ENCODE measurements around the gene OR51E2. TPM values are rescaled to one million over a fixed set of nuclear protein-coding genes. Genes with fewer than 3 reads are reported as not detected.

Gene OR51E2
- total and polyA plus RNA-seq, 2 experiments from 2014 or later: 0.30 to 0.57 TPM

DNA sequence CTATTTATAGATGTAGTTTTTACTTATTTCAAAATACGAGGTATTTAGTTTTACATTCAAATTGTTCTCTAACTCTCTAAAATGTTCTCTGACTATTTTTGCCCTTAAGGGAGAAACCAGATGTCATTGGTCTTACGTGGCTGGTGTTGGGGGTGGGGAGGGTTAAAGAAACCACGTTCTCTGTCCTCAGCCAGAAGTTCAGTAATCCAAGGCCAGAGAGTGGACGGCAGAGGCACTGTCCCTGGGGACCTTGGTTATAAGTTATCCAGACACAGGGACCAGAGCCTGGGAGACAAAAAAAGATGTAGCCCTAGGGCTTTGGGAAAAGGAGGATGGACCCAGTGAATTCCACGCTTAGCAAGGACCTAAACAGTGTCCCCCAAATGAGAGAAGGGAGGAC, 54.6 kb downstream of the OR51E2 start:
- no peaks in the 10 kb centered on the region for H4K20me1 ChIP-seq (ENCODE audit: insufficient read depth, poor library complexity, severe bottlenecking)
- H3K79me2 ChIP-seq: no peaks in the 10 kb centered on the region
- 52% methylated on average over 5 of the region's 5 CpGs for WGBS (ENCODE audit: low lambda C conversion rate, missing lambda C conversion rate)

DNA sequence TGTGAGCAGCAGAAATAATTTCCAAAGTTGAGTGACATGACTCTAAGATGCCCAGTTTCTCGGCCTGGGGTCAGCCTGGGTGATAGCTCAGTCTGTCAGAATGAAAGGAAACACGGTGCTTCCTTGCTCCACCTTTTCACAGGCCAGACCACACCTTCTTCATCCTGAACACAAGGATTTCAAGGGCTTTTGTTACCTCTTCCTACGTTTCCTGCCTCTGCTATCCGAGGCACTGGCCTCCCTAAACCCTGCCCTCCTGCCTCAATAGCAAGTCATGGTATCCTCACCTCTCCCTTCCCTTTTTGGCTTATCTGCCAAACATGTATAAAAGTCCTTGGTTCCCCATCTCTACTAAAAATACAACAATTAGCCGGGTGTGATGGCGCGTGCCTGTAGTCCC, 55.6 kb downstream of the OR51E2 start:
- WGBS (ENCODE audit: low lambda C conversion rate, missing lambda C conversion rate): 90% methylated on average over 7 of the region's 7 CpGs
- no peaks in the 10 kb centered on the region for H3K27me3 ChIP-seq

More for the DNA sequence above, 54.6 kb downstream of the OR51E2 start:
- Histone ChIP-seq H3K27ac (no peak overlapping the region), H3K4me1 (ENCODE audit: insufficient read depth) (no peaks in the 10 kb centered on the region), H3K4me2 (no peak overlapping the region), H3K9me3 (ENCODE audit: low read depth) (no peaks in the 10 kb centered on the region), H3K27me3 (no peaks in the 10 kb centered on the region), H3K4me3 (no peak overlapping the region), H3K9me2 (replicated peaks; ENCODE audit: insufficient read depth) (no peaks in the 10 kb centered on the region), H3K36me3 (replicated peaks; ENCODE audit: insufficient read depth, low read depth) (no peaks in the 10 kb centered on the region), H2AFZ (no peak overlapping the region)
- no peak for TF ChIP-seq EZH2 (IDR thresholded peaks at IDR 0.05; ENCODE audit: borderline replicate concordance)
- no peak for TF ChIP-seq EZH2phosphoT487 (IDR thresholded peaks at IDR 0.05; ENCODE audit: low read depth, severe bottlenecking, unreplicated experiment)
- TF ChIP-seq, protein P1, sequence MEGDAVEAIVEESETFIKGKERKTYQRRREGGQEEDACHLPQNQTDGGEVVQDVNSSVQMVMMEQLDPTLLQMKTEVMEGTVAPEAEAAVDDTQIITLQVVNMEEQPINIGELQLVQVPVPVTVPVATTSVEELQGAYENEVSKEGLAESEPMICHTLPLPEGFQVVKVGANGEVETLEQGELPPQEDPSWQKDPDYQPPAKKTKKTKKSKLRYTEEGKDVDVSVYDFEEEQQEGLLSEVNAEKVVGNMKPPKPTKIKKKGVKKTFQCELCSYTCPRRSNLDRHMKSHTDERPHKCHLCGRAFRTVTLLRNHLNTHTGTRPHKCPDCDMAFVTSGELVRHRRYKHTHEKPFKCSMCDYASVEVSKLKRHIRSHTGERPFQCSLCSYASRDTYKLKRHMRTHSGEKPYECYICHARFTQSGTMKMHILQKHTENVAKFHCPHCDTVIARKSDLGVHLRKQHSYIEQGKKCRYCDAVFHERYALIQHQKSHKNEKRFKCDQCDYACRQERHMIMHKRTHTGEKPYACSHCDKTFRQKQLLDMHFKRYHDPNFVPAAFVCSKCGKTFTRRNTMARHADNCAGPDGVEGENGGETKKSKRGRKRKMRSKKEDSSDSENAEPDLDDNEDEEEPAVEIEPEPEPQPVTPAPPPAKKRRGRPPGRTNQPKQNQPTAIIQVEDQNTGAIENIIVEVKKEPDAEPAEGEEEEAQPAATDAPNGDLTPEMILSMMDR (IDR thresholded peaks at IDR 0.05; ENCODE audit: poor library complexity): no peak
- no peak for DNase-seq (ENCODE audit: low spot score)

GRCh38 chr11:4641501-4641900, 56.2 kb downstream of the OR51E2 start:
- 72% methylated on average over 7 of the region's 7 CpGs for WGBS (ENCODE audit: low lambda C conversion rate, missing lambda C conversion rate)

More for the DNA sequence above, 55.6 kb downstream of the OR51E2 start:
- Histone ChIP-seq H2AFZ (no peak overlapping the region), H4K20me1 (ENCODE audit: insufficient read depth, poor library complexity, severe bottlenecking) (no peaks in the 10 kb centered on the region), H3K9me3 (ENCODE audit: low read depth) (no peaks in the 10 kb centered on the region), H3K27ac (no peak overlapping the region), H3K9me2 (replicated peaks; ENCODE audit: insufficient read depth) (no peaks in the 10 kb centered on the region), H3K79me2 (no peaks in the 10 kb centered on the region), H3K4me2 (no peak overlapping the region), H3K36me3 (replicated peaks; ENCODE audit: insufficient read depth, low read depth) (no peaks in the 10 kb centered on the region), H3K4me1 (ENCODE audit: insufficient read depth) (no peaks in the 10 kb centered on the region), H3K4me3 (no peak overlapping the region)
- DNase-seq (ENCODE audit: low spot score): no peak
- TF ChIP-seq, protein P1 (IDR thresholded peaks at IDR 0.05; ENCODE audit: poor library complexity): no peak
- TF ChIP-seq EZH2 (IDR thresholded peaks at IDR 0.05; ENCODE audit: borderline replicate concordance) (no peak), EZH2phosphoT487 (IDR thresholded peaks at IDR 0.05; ENCODE audit: low read depth, severe bottlenecking, unreplicated experiment) (no peak)

More at GRCh38 chr11:4641501-4641900, 56.2 kb downstream of the OR51E2 start:
- Histone ChIP-seq H3K27me3 (no peaks in the 10 kb centered on the region), H3K36me3 (replicated peaks; ENCODE audit: insufficient read depth, low read depth) (no peaks in the 10 kb centered on the region), H3K4me2 (no peak overlapping the region), H2AFZ (no peak overlapping the region), H3K27ac (no peak overlapping the region), H3K79me2 (no peaks in the 10 kb centered on the region), H3K9me2 (replicated peaks; ENCODE audit: insufficient read depth) (no peaks in the 10 kb centered on the region), H3K9me3 (ENCODE audit: low read depth) (no peaks in the 10 kb centered on the region), H3K4me3 (no peak overlapping the region), H3K4me1 (ENCODE audit: insufficient read depth) (no peaks in the 10 kb centered on the region), H4K20me1 (ENCODE audit: insufficient read depth, poor library complexity, severe bottlenecking) (no peaks in the 10 kb centered on the region)
- no peak for DNase-seq (ENCODE audit: low spot score)
- TF ChIP-seq EZH2phosphoT487 (IDR thresholded peaks at IDR 0.05; ENCODE audit: low read depth, severe bottlenecking, unreplicated experiment): no peak
- TF ChIP-seq, protein P1 (IDR thresholded peaks at IDR 0.05; ENCODE audit: poor library complexity): no peak
- no peak for TF ChIP-seq EZH2 (IDR thresholded peaks at IDR 0.05; ENCODE audit: borderline replicate concordance)
